LNCAP (cell line): Measurements from ENCODE around the gene GSX2.

Experiments
- CTCF ChIP-seq: fragments of 450-650 bp; IDR thresholded peaks from 2 replicates; pipeline ENCODE4 v1.5.1; 2017; ENCODE audit warnings: mild to moderate bottlenecking

Gene GSX2

DNA sequence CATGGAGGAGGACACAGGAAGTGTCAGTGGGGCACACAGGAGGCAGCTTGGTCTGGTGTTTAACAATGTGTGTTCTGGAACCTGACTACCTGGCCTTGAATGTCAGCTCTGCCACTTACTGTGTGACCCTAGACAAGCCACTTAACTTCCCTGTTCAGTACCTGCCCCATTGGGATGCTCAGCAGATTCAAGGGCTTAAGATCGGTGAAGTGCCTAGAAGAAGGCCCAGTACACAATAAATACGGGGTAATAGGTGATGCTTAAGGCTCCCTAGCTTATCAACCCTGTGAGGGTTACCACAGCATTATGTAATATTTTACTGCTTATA lies 33.9 kb upstream of the GSX2 start:
- TF ChIP-seq CTCF = no peak

GRCh38 chr4:54066718-54067129 lies 33.2 kb upstream of the GSX2 start:
- no peak for TF ChIP-seq CTCF

DNA sequence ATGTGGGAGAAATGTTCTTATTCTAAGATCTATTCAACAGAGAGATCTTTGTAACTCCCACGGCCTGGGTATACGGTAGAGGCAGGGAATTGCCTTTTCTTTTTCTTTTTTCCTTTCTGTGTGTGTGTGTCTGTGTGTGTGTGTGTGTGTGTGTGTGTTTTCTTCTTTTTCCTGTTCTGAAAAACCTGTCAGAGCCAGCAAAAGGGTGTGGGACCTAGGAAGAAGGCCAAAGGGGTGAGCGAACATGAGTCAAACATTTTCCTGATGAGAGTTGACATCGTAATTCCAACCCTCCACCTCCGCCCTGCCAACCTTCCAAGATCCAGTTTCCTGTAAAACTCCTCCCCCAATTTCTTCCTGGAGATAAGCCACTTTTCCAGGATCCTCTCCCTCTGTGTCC lies 32.8 kb upstream of the GSX2 start:
- no peak for TF ChIP-seq CTCF

- no peak for TF ChIP-seq CTCF
Measured at GRCh38 chr4:54073271-54073880, 26.6 kb upstream of the GSX2 start.

- TF ChIP-seq CTCF = no peak
Measured at GRCh38 chr4:54074381-54074780, 25.6 kb upstream of the GSX2 start.

- TF ChIP-seq CTCF = no peak
Measured at GRCh38 chr4:54076673-54077072, 23.3 kb upstream of the GSX2 start.

GRCh38 chr4:54077812-54078211 lies 22.2 kb upstream of the GSX2 start:
- TF ChIP-seq CTCF = no peak

DNA sequence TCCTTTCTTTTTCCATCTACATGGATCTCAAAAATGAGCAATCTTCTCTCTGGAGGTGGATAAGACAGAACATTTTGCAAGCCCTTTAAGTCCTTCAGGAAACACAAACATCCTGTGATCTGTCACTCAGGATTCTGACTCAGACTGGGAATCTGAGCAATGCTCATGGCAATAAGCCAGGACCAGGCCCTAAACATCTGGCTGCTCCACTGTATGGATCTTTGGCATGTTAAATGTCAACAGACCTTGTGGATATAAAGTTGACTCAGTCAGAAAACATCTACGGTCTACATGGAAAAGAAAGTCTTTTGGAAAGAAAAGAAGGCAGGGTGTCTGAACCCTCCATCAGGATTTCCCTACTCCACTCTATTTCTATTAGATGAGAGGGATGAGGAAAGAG lies 17.8 kb upstream of the GSX2 start:
- TF ChIP-seq CTCF = no peak
